Germinal center (tissue), 1 donor: Measurements from ENCODE around the gene ADARB2.
"Not testable (repeated sequence)": the region's sequence is repeated elsewhere in the genome, so short reads cannot be mapped to it uniquely, and the experiment has no call there.

Source experiments
- DNase-seq: peaks from one replicate; pipeline ENCODE4 v3.0.0; 2012; ENCODE audit warnings: mixed read lengths, low spot score

ADARB2 gene

GRCh38 chr10:1255118-1255517 is 482.2 kb downstream of the ADARB2 start:
- no peak for DNase-seq

- no peak for DNase-seq
These were observed 483.6 kb downstream of the ADARB2 start for GRCh38 chr10:1253523-1254353.

GRCh38 chr10:1251769-1252168 is 485.6 kb downstream of the ADARB2 start:
- no peak for DNase-seq

- no peak for DNase-seq
These were observed 488.0 kb downstream of the ADARB2 start for GRCh38 chr10:1249142-1249920.

GRCh38 chr10:1248262-1248630 is 489.1 kb downstream of the ADARB2 start:
- DNase-seq, result not testable (repeated sequence)

- no peak for DNase-seq
These were observed 489.6 kb downstream of the ADARB2 start for GRCh38 chr10:1247598-1248261.

GRCh38 chr10:1244493-1244892 is 492.8 kb downstream of the ADARB2 start:
- no peak for DNase-seq

- DNase-seq, result no peak
These were observed 493.7 kb downstream of the ADARB2 start for GRCh38 chr10:1243486-1244234.

- DNase-seq, result no peak
These were observed 494.4 kb downstream of the ADARB2 start for GRCh38 chr10:1242975-1243374.

GRCh38 chr10:1241973-1242935 is 495.1 kb downstream of the ADARB2 start:
- no peak for DNase-seq

- no peak for DNase-seq
These were observed 495.9 kb downstream of the ADARB2 start for GRCh38 chr10:1241322-1241890.

GRCh38 chr10:1240341-1240775 is 497.0 kb downstream of the ADARB2 start:
- no peak for DNase-seq

- no peak for DNase-seq
These were observed 504.3 kb downstream of the ADARB2 start for GRCh38 chr10:1233031-1233430.

- DNase-seq, result no peak
These were observed 505.0 kb downstream of the ADARB2 start for GRCh38 chr10:1232164-1232911.

GRCh38 chr10:1230592-1231275 is 506.6 kb downstream of the ADARB2 start:
- no peak for DNase-seq

GRCh38 chr10:1230138-1230537 is 507.2 kb downstream of the ADARB2 start:
- no peak for DNase-seq

GRCh38 chr10:1229574-1229973 is 507.8 kb downstream of the ADARB2 start:
- DNase-seq, result no peak

GRCh38 chr10:1229116-1229515 is 508.2 kb downstream of the ADARB2 start:
- DNase-seq, result no peak

GRCh38 chr10:1228467-1228975 is 508.8 kb downstream of the ADARB2 start:
- DNase-seq, result no peak
